H1 (cell line): ENCODE results near the gene RCAN3. TPM values are rescaled to one million over a fixed set of nuclear protein-coding genes. Genes with fewer than 3 reads are reported as not detected.

ENCODE experiments used
- CTCF ChIA-PET: fragments of 300-600 bp; sonication (Branson Sonifier 250); formaldehyde crosslinking; loops from one replicate; lab custom pipeline; 2021; ENCODE audit not compliant: partially characterized antibody; lab: Charles Lee
- POLR2A ChIA-PET: fragments of 300-600 bp; sonication (Branson Sonifier 250); formaldehyde crosslinking; loops from one replicate; lab custom pipeline; 2021; ENCODE audit warnings: inconsistent platforms; ENCODE audit not compliant: partially characterized antibody; lab: Charles Lee
- DNase-seq, 2 experiments: peaks; one replicate each; pipeline versions ENCODE4 v3.0.0 to v3.0.0-alpha.2; 2010 to 2022; ENCODE audit warnings: low spot score in 2 of 2, low read depth in 1 of 2, mixed read lengths in 1 of 2
- FAIRE-seq: peaks from 2 replicates; lab custom pipeline; 2011; peaks lifted over from hg19 to GRCh38; lab: Jason Lieb, UNC
- H2AFZ ChIP-seq: 2 replicates; pipeline ENCODE4 v1.8.1; 2012; ENCODE audit warnings: low read length, inconsistent platforms
- H2AK5ac ChIP-seq: 2 replicates; pipeline ENCODE4 v1.6.1; 2013; ENCODE audit warnings: low read depth, low read length
- H2BK120ac ChIP-seq: replicated peaks from 2 replicates; pipeline ENCODE3; 2013; ENCODE audit warnings: low read depth, low read length, inconsistent platforms
- H2BK12ac ChIP-seq: 2 replicates; pipeline ENCODE4 v1.6.1; 2013; ENCODE audit warnings: low read depth, low read length
- H2BK15ac ChIP-seq: 2 replicates; pipeline ENCODE4 v1.6.1; 2013; ENCODE audit warnings: low read length
- H2BK20ac ChIP-seq: 2 replicates; pipeline ENCODE4 v1.6.1; 2013; ENCODE audit warnings: low read length
- H2BK5ac ChIP-seq: 2 replicates; pipeline ENCODE4 v1.6.1; 2013; ENCODE audit warnings: low read depth, low read length
- H3K14ac ChIP-seq: 2 replicates; pipeline ENCODE4 v1.6.1; 2013; ENCODE audit warnings: inconsistent platforms; ENCODE audit not compliant: insufficient read length
- H3K18ac ChIP-seq: 2 replicates; pipeline ENCODE4 v1.6.1; 2013; ENCODE audit warnings: low read length; ENCODE audit errors: extremely low read depth
- H3K23ac ChIP-seq: 2 replicates; pipeline ENCODE4 v1.6.1; 2013; ENCODE audit warnings: inconsistent platforms; ENCODE audit not compliant: insufficient read length
- H3K23me2 ChIP-seq: 2 replicates; pipeline ENCODE4 v1.6.1; 2013; ENCODE audit warnings: low read depth, low read length
- H3K27ac ChIP-seq: 2 replicates; pipeline ENCODE4 v1.6.1; 2011; ENCODE audit warnings: low read depth, low read length, inconsistent platforms
- H3K27me3 ChIP-seq, 4 experiments: replicated peaks in 1 of 4; 1 replicate in 1 of 4; 2 replicates in 3 of 4; pipeline versions ENCODE4 v1.6.1 to v1.8.1; 2011 to 2013; ENCODE audit warnings: low read length in 3 of 4, mild to moderate bottlenecking in 3 of 4, inconsistent platforms in 2 of 4, mixed read lengths in 2 of 4, moderate library complexity in 1 of 4; ENCODE audit not compliant: control insufficient read depth in 3 of 4, insufficient read depth in 3 of 4; ENCODE audit errors: extremely low read depth in 1 of 4
- H3K36me3 ChIP-seq, 4 experiments: 2 replicates each; pipeline versions ENCODE4 v1.6.1 to v1.8.1; 2011 to 2013; ENCODE audit warnings: mild to moderate bottlenecking in 4 of 4, low read length in 3 of 4, moderate library complexity in 2 of 4, control low read depth in 1 of 4, inconsistent platforms in 1 of 4; ENCODE audit not compliant: insufficient read depth in 4 of 4, control insufficient read depth in 2 of 4
- H3K4ac ChIP-seq: replicated peaks from 2 replicates; pipeline ENCODE3; 2013; ENCODE audit warnings: low read length, low read depth, mixed read lengths, inconsistent platforms; ENCODE audit not compliant: insufficient read length
- H3K4me1 ChIP-seq, 4 experiments: replicated peaks in 1 of 4; 1 replicate in 1 of 4; 2 replicates in 3 of 4; pipeline versions ENCODE4 v1.6.1 to v1.8.1; 2011 to 2013; ENCODE audit warnings: low read length in 3 of 4, inconsistent platforms in 2 of 4, mixed read lengths in 1 of 4; ENCODE audit not compliant: insufficient read depth in 4 of 4, control insufficient read depth in 3 of 4
- H3K4me2 ChIP-seq, 2 experiments: 2 replicates each; pipeline versions ENCODE4 v1.6.1 to v1.8.1; 2011 to 2013; ENCODE audit warnings: low read depth in 2 of 2, low read length in 2 of 2, control low read depth in 1 of 2, inconsistent platforms in 1 of 2, mild to moderate bottlenecking in 1 of 2; ENCODE audit not compliant: insufficient read depth in 1 of 2
- H3K4me3 ChIP-seq, 4 experiments: fragments of 200-600, 300-600 bp in 1 of 4; sonication (generic), shearing (Covaris generic), sonication (Bioruptor Twin) in 1 of 4; 2 replicates each; pipeline versions ENCODE4 v1.5.1 to v1.8.1; 2011 to 2016; ENCODE audit warnings: low read length in 4 of 4, low read depth in 3 of 4, control low read depth in 2 of 4, inconsistent platforms in 2 of 4, mild to moderate bottlenecking in 2 of 4, mixed read lengths in 1 of 4, moderate library complexity in 1 of 4; ENCODE audit not compliant: insufficient read depth in 2 of 4; ENCODE audit errors: extremely low read depth in 1 of 4
- H3K56ac ChIP-seq: replicated peaks from 2 replicates; pipeline ENCODE3; 2013; ENCODE audit warnings: low read depth, mild to moderate bottlenecking, mixed read lengths, low read length, inconsistent platforms; ENCODE audit not compliant: insufficient read length
- H3K79me1 ChIP-seq: 2 replicates; pipeline ENCODE4 v1.6.1; 2013; ENCODE audit warnings: low read depth, low read length, control low read depth
- H3K79me2 ChIP-seq, 2 experiments: 2 replicates each; pipeline versions ENCODE4 v1.6.1 to v1.8.1; 2012 to 2013; ENCODE audit warnings: low read length in 2 of 2, mild to moderate bottlenecking in 2 of 2, inconsistent platforms in 1 of 2; ENCODE audit not compliant: insufficient read depth in 2 of 2, control insufficient read depth in 1 of 2
- H3K9ac ChIP-seq, 4 experiments: replicated peaks in 1 of 4; 1 replicate in 1 of 4; 2 replicates in 3 of 4; pipeline versions ENCODE4 v1.6.1 to v1.8.1; 2011 to 2013; ENCODE audit warnings: low read depth in 3 of 4, low read length in 3 of 4, control low read depth in 2 of 4, mild to moderate bottlenecking in 2 of 4, moderate library complexity in 2 of 4, inconsistent platforms in 1 of 4; ENCODE audit errors: extremely low read depth in 1 of 4
- H3K9me3 ChIP-seq, 2 experiments: 2 replicates each; pipeline versions ENCODE4 v1.6.1 to v1.8.1; 2012 to 2013; ENCODE audit warnings: mild to moderate bottlenecking in 2 of 2, moderate library complexity in 2 of 2, control low read depth in 1 of 2, inconsistent platforms in 1 of 2, low read depth in 1 of 2, low read length in 1 of 2, mixed read lengths in 1 of 2; ENCODE audit not compliant: insufficient read depth in 2 of 2
- H4K20me1 ChIP-seq, 2 experiments: replicated peaks in 1 of 2; 2 replicates each; pipeline versions ENCODE3 to v1.8.1; 2011 to 2013; ENCODE audit warnings: inconsistent platforms in 2 of 2, low read length in 2 of 2, mild to moderate bottlenecking in 1 of 2; ENCODE audit not compliant: insufficient read depth in 2 of 2, control insufficient read depth in 1 of 2
- H4K5ac ChIP-seq: 2 replicates; pipeline ENCODE4 v1.6.1; 2013; ENCODE audit warnings: low read length, low read depth, mixed read lengths, inconsistent platforms; ENCODE audit not compliant: insufficient read length
- H4K8ac ChIP-seq: 2 replicates; pipeline ENCODE4 v1.8.0; 2013; ENCODE audit warnings: mild to moderate bottlenecking, moderate library complexity, low read length, inconsistent platforms; ENCODE audit not compliant: insufficient read depth; ENCODE audit errors: extremely low read depth
- H4K91ac ChIP-seq: replicated peaks from 2 replicates; pipeline ENCODE3; 2013; ENCODE audit warnings: low read length, mixed read lengths, inconsistent platforms; ENCODE audit not compliant: insufficient read length
- ASH2L ChIP-seq: fragments of 200-600, 300-600 bp; sonication (generic); IDR thresholded peaks from one replicate; pipeline ENCODE4 v1.7.1; 2017; ENCODE audit warnings: low read length
- EGR1 ChIP-seq: IDR thresholded peaks from 2 replicates; pipeline ENCODE4 v1.6.1; 2011; ENCODE audit warnings: low read depth, low read length, borderline replicate concordance
- FOSL1 ChIP-seq: IDR thresholded peaks from 2 replicates; pipeline ENCODE4 v1.6.1; 2011; ENCODE audit warnings: mild to moderate bottlenecking, low read depth, low read length, moderate library complexity; ENCODE audit not compliant: insufficient read depth
- GABPA ChIP-seq: IDR thresholded peaks from 2 replicates; pipeline ENCODE4 v1.6.1; 2011; ENCODE audit warnings: mild to moderate bottlenecking, low read length, moderate library complexity, borderline replicate concordance; ENCODE audit not compliant: insufficient read depth
- HDAC6 ChIP-seq: IDR thresholded peaks from one replicate; pipeline ENCODE4 v1.7.1; 2012; ENCODE audit warnings: low read depth, mild to moderate bottlenecking, inconsistent platforms, low read length, moderate library complexity
- PHF8 ChIP-seq: fragments of 200-600 bp; sonication (generic); conservative IDR thresholded peaks from 2 replicates; pipeline ENCODE4 v1.7.1; 2012; ENCODE audit warnings: low read depth, mild to moderate bottlenecking, inconsistent platforms, low read length, moderate library complexity
- POU5F1 ChIP-seq: IDR thresholded peaks from 2 replicates; pipeline ENCODE4 v1.6.1; 2011; ENCODE audit warnings: low read depth, mild to moderate bottlenecking, low read length, moderate library complexity
- RAD21 ChIP-seq, 2 experiments: IDR thresholded peaks in 1 of 2; conservative IDR thresholded peaks in 1 of 2; 2 replicates each; pipeline ENCODE4 v1.6.1; 2011; ENCODE audit warnings: low read depth in 2 of 2, low read length in 2 of 2, improper control_type of control experiment in 1 of 2, inconsistent platforms in 1 of 2, mild to moderate bottlenecking in 1 of 2, moderate library complexity in 1 of 2
- RNF2 ChIP-seq: fragments of 200-900, 300-1000 bp; sonication (generic); IDR thresholded peaks from 2 replicates; pipeline ENCODE4 v1.7.1; 2016; ENCODE audit warnings: borderline replicate concordance, low read depth, mild to moderate bottlenecking, antibody characterized with exemption, low read length; ENCODE audit not compliant: poor library complexity, severe bottlenecking; ENCODE audit errors: missing control alignments
- TEAD4 ChIP-seq: IDR thresholded peaks from 2 replicates; pipeline ENCODE4 v1.6.1; 2012; ENCODE audit warnings: low read depth, low read length, inconsistent platforms, mixed read lengths
- polyA plus RNA-seq, 7 experiments: library from polyadenylated mRNA; depleted of rRNA in 3 of 7; stranded (reverse) in 5 of 7; unstranded in 2 of 7; fragments of >200 nt in 5 of 7; fragments of 200-250 nt in 2 of 7; gene quantifications; 1 replicate in 5 of 7; 2 replicates in 1 of 7; 4 replicates in 1 of 7; pipeline versions ENCODE4 v1.2.1 to v1.2.3, GENCODE V29; 2011 to 2013; ENCODE audit warnings: missing spikeins in 2 of 7, mixed read lengths in 2 of 7
- total RNA-seq: library from RNA; stranded (reverse); fragmentation: NEBNext Ultra II Directional; extraction: Animal tissue kit (Norgen Biotek cat#: 25700); gene quantifications from 2 replicates; pipeline ENCODE4 v1.2.1, GENCODE V29; 2021
- TF ChIP-seq, protein P1 (sequence below): IDR thresholded peaks from 2 replicates; pipeline ENCODE4 v1.6.1; 2012; ENCODE audit warnings: low read length, inconsistent platforms
- TF ChIP-seq, protein P2 (sequence below): IDR thresholded peaks from 2 replicates; pipeline ENCODE4 v1.6.1; 2011; ENCODE audit warnings: low read depth, mild to moderate bottlenecking, low read length; ENCODE audit not compliant: insufficient read depth

RCAN3 gene
- total and polyA plus RNA-seq, 2 of the 8 experiments (the other 6 are each of a cell fraction or from before 2014, with no cell fraction given), result 5.6 to 16.6 TPM

DNA sequence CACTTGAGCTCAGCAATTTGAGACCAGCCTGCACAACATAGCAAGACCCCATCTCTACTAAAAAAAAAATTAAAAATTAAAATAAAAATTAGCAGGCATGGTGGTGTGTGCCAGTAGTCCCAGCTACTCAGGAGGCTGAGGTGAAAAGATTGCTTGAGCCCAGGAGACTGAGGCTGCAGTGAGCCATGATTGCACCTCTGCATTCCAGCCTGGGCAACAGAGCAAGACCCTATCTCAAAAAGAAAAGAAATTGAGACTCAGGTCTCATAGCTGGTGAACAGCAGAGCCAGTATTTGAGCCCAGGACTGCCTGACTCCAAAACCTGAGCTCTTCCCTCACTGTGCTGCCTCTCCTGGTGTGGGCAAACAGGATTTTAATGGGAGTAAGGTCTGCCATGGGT, 28.4 kb upstream of the RCAN3 start:
- no peak overlapping the region for H4K91ac ChIP-seq
- H3K4me1 ChIP-seq, result no peaks in the 10 kb centered on the region
- H2BK20ac ChIP-seq, result no peak overlapping the region
- FAIRE-seq (no peak), DNase-seq (no peak)
- H3K79me2 ChIP-seq, result no peaks in the 10 kb centered on the region
- H3K27ac ChIP-seq, result no peak overlapping the region
- no peak overlapping the region for H3K4me3 ChIP-seq
- no peak overlapping the region for H2BK5ac ChIP-seq
- H3K79me1 ChIP-seq, result no peaks in the 10 kb centered on the region
- ChIA-PET POLR2A (no interaction called here), CTCF (interaction anchor here (0.7 to 1.5 kb wide), 4 partner anchors 9 to 269 kb away, joined by 3 to 6 read pairs (median 4); no protein-coding TSS in a partner anchor)
- no peak overlapping the region for H2BK12ac ChIP-seq
- H3K4ac ChIP-seq, result no peak overlapping the region
- H3K14ac ChIP-seq, result no peak overlapping the region
- H4K8ac ChIP-seq, result no peak overlapping the region
- H2BK15ac ChIP-seq, result no peak overlapping the region
- H3K23me2 ChIP-seq, result no peaks in the 10 kb centered on the region
- H3K27me3 ChIP-seq, result no peaks in the 10 kb centered on the region
- no peak overlapping the region for H3K23ac ChIP-seq
- no peak overlapping the region for H2BK120ac ChIP-seq
- H4K5ac ChIP-seq, result no peak overlapping the region
- H3K9ac ChIP-seq, result no peak overlapping the region
- no peak overlapping the region for H2AFZ ChIP-seq
- no peak overlapping the region for H3K4me2 ChIP-seq
- H3K36me3 ChIP-seq, result no peaks in the 10 kb centered on the region
- no peak overlapping the region for H2AK5ac ChIP-seq
- H4K20me1 ChIP-seq, result no peaks in the 10 kb centered on the region
- no peak overlapping the region for H3K18ac ChIP-seq
- peaks cover 0 to 3% of the 10 kb centered on the region in 2 experiments; a peak in 1 of 4 replicates for H3K9me3 ChIP-seq
- no peak overlapping the region for H3K56ac ChIP-seq
- TF ChIP-seq PHF8 (no peak), GABPA (no peak), HDAC6 (no peak), RNF2 (no peak), ASH2L (no peak), POU5F1 (no peak), FOSL1 (no peak), RAD21 (IDR thresholded peaks at IDR 0.05 in 1 of 2, conservative IDR thresholded peaks at IDR 0.05 in 1 of 2; ENCODE audit: low read depth in 2 of 2, low read length in 2 of 2) (no peak), TEAD4 (no peak), EGR1 (no peak)
- TF ChIP-seq, protein P1, sequence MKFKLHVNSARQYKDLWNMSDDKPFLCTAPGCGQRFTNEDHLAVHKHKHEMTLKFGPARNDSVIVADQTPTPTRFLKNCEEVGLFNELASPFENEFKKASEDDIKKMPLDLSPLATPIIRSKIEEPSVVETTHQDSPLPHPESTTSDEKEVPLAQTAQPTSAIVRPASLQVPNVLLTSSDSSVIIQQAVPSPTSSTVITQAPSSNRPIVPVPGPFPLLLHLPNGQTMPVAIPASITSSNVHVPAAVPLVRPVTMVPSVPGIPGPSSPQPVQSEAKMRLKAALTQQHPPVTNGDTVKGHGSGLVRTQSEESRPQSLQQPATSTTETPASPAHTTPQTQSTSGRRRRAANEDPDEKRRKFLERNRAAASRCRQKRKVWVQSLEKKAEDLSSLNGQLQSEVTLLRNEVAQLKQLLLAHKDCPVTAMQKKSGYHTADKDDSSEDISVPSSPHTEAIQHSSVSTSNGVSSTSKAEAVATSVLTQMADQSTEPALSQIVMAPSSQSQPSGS, result no peak
- TF ChIP-seq, protein P2, sequence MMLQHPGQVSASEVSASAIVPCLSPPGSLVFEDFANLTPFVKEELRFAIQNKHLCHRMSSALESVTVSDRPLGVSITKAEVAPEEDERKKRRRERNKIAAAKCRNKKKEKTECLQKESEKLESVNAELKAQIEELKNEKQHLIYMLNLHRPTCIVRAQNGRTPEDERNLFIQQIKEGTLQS, result no peak
